Anterior cingulate cortex (tissue), 58 donors: ENCODE results near the gene SEMA4C.
A peak's percentile ranks its signal among the peaks of the same experiment; 100 is the strongest.

Experiments
- DNase-seq, 58 donors: peaks; one replicate each; lab custom pipeline; 2025; lab: John Stamatoyannopoulos, UW

The SEMA4C gene

GRCh38 chr2:96883306-96883705, 13.4 kb upstream of the SEMA4C start:
- DNase-seq = no peak

GRCh38 chr2:96882906-96883305, 13.0 kb upstream of the SEMA4C start:
- DNase-seq = no peak

- no peak for DNase-seq
Measured at GRCh38 chr2:96882230-96882629, 12.3 kb upstream of the SEMA4C start.

- no peak for DNase-seq
Measured at GRCh38 chr2:96881349-96882195, 11.7 kb upstream of the SEMA4C start.

GRCh38 chr2:96880891-96881273, 11.0 kb upstream of the SEMA4C start:
- DNase-seq = no peak

- DNase-seq = no peak
Measured at GRCh38 chr2:96879545-96880040, 9.7 kb upstream of the SEMA4C start.

GRCh38 chr2:96878796-96879544, 9.1 kb upstream of the SEMA4C start:
- no peak for DNase-seq

GRCh38 chr2:96878171-96878570, 8.3 kb upstream of the SEMA4C start:
- no peak for DNase-seq

GRCh38 chr2:96877631-96878092, 7.8 kb upstream of the SEMA4C start:
- no peak for DNase-seq

GRCh38 chr2:96877042-96877451, 7.2 kb upstream of the SEMA4C start:
- no peak for DNase-seq

GRCh38 chr2:96876269-96877041, 6.6 kb upstream of the SEMA4C start:
- DNase-seq = no peak

- DNase-seq = peak in 6 of 58 donors; percentile 22 to 53 (median 38)
Measured at GRCh38 chr2:96875498-96876268, 5.8 kb upstream of the SEMA4C start.

GRCh38 chr2:96874198-96874831, 4.4 kb upstream of the SEMA4C start:
- no peak for DNase-seq

- peak in 16 of 58 donors; percentile 24 to 51 (median 34) for DNase-seq
Measured at GRCh38 chr2:96873651-96874096, 3.8 kb upstream of the SEMA4C start.

GRCh38 chr2:96872591-96873349, 2.9 kb upstream of the SEMA4C start:
- no peak for DNase-seq

GRCh38 chr2:96870626-96871255, 861 bp upstream of the SEMA4C start:
- peak in 33 of 58 donors; percentile 20 to 80 (median 60) for DNase-seq

- DNase-seq = peak in 41 of 58 donors; percentile 37 to 86 (median 70)
Measured at GRCh38 chr2:96869281-96869821, 529 bp downstream of the SEMA4C start.
